Breast epithelium (tissue), 4 donors: ENCODE results near the gene ZSWIM6. TPM values are rescaled to one million over a fixed set of nuclear protein-coding genes. Genes with fewer than 3 reads are reported as not detected.

Experiments
- DNase-seq, 2 donors: peaks; one replicate each; pipeline ENCODE4 v3.0.0-alpha.2; 2019; ENCODE audit warnings: low spot score in 2 of 2
- H3K27ac ChIP-seq, 2 donors: fragments of 200-600 bp; sonication (generic) in 1 of 2; one replicate each; pipeline ENCODE4 v1.5.1; 2016 to 2019; ENCODE audit warnings: mild to moderate bottlenecking in 1 of 2
- H3K27me3 ChIP-seq, 2 donors: fragments of 200-600 bp; sonication (generic) in 1 of 2; one replicate each; pipeline versions ENCODE4 v1.5.1 to v1.6.0; 2017 to 2019; ENCODE audit warnings: control low read depth in 1 of 2, mild to moderate bottlenecking in 1 of 2
- H3K36me3 ChIP-seq: fragments of 200-600 bp; one replicate; pipeline ENCODE4 v1.5.1; 2019
- H3K4me1 ChIP-seq, 2 donors: fragments of 200-600 bp; sonication (generic); one replicate each; pipeline ENCODE4 v1.5.1; 2016 to 2019; ENCODE audit warnings: control low read depth in 1 of 2
- H3K4me3 ChIP-seq, 3 donors: fragments of 200-600 bp; sonication (generic); 1 replicate in 2 of 3; 2 replicates in 1 of 3; pipeline ENCODE4 v1.5.1; 2016 to 2019; ENCODE audit warnings: mild to moderate bottlenecking in 3 of 3, moderate library complexity in 2 of 3
- H3K9me3 ChIP-seq, 2 donors: fragments of 200-600 bp; sonication (generic) in 1 of 2; one replicate each; pipeline ENCODE4 v1.5.1; 2016 to 2019; ENCODE audit warnings: control low read depth in 1 of 2
- CTCF ChIP-seq, 3 donors: fragments of 450-650 bp; IDR thresholded peaks; one replicate each; pipeline ENCODE4 v1.5.1; 2016 to 2017; ENCODE audit warnings: antibody characterized with exemption in 3 of 3, mild to moderate bottlenecking in 3 of 3, moderate library complexity in 3 of 3
- POLR2A ChIP-seq: fragments of 450-650 bp; IDR thresholded peaks from one replicate; pipeline ENCODE4 v1.6.1; 2016; ENCODE audit warnings: antibody characterized with exemption, mild to moderate bottlenecking, moderate library complexity
- POLR2AphosphoS5 ChIP-seq, 3 donors: sonication (generic); formaldehyde crosslinking; IDR thresholded peaks; one replicate each; pipeline ENCODE4 v1.6.1; 2017; ENCODE audit warnings: antibody characterized with exemption in 3 of 3
- intact Hi-C: fragments of 100-400 bp; cut with DNase I; formaldehyde crosslinking; loops from one replicate; pipeline ENCODE4 v1.15.1; 2023; ENCODE audit warnings: low total_unique reads
- total RNA-seq, 3 donors: library from RNA; depleted of rRNA; stranded (reverse); fragments of >200 nt; gene quantifications; one replicate each; pipeline ENCODE4 v1.1.0, GENCODE V29; 2016

ZSWIM6 gene
- total RNA-seq, 3 donors from 2014 or later, result 10.2 to 16.8 (median 11.2) TPM

GRCh38 chr5:61293071-61293470, 39.0 kb upstream of the ZSWIM6 start:
- Histone ChIP-seq H3K4me3 (no peak overlapping the region), H3K27me3 (no peaks in the 10 kb centered on the region), H3K9me3 (no peaks in the 10 kb centered on the region), H3K36me3 (no peaks in the 10 kb centered on the region), H3K27ac (no peak overlapping the region), H3K4me1 (no peaks in the 10 kb centered on the region)
- peak in 1 of 2 donors; percentile 36 for DNase-seq
- no peak for TF ChIP-seq CTCF (IDR thresholded peaks at IDR 0.05)
- intact Hi-C loops, result no loop called here

GRCh38 chr5:61293873-61294272, 38.2 kb upstream of the ZSWIM6 start:
- no peak overlapping the region for H3K4me3 ChIP-seq
- TF ChIP-seq CTCF (IDR thresholded peaks at IDR 0.05), result no peak
- no peak for TF ChIP-seq POLR2AphosphoS5 (IDR thresholded peaks at IDR 0.05)
- TF ChIP-seq POLR2A, result no peak
- intact Hi-C loops, result no loop called here
- DNase-seq, result no peak
- no peaks in the 10 kb centered on the region for H3K9me3 ChIP-seq
- H3K4me1 ChIP-seq, result no peaks in the 10 kb centered on the region
- H3K27me3 ChIP-seq, result no peaks in the 10 kb centered on the region
- H3K36me3 ChIP-seq, result no peaks in the 10 kb centered on the region
- no peak overlapping the region for H3K27ac ChIP-seq

- TF ChIP-seq POLR2A, result no peak
- no peak for TF ChIP-seq CTCF (IDR thresholded peaks at IDR 0.05)
- TF ChIP-seq POLR2AphosphoS5 (IDR thresholded peaks at IDR 0.05), result no peak
- intact Hi-C loops, result no loop called here
Observed at GRCh38 chr5:61295365-61295764, 36.7 kb upstream of the ZSWIM6 start.

GRCh38 chr5:61298066-61298465, 34.0 kb upstream of the ZSWIM6 start:
- no peak overlapping the region for H3K4me3 ChIP-seq
- no peak for DNase-seq
- H3K27me3 ChIP-seq, result no peaks in the 10 kb centered on the region
- H3K4me1 ChIP-seq, result peaks cover 0 to 6% of the 10 kb centered on the region in 2 donors
- no peak overlapping the region for H3K27ac ChIP-seq
- H3K36me3 ChIP-seq, result no peaks in the 10 kb centered on the region
- TF ChIP-seq CTCF (IDR thresholded peaks at IDR 0.05) (no peak), POLR2A (no peak), POLR2AphosphoS5 (IDR thresholded peaks at IDR 0.05) (no peak)
- H3K9me3 ChIP-seq, result no peaks in the 10 kb centered on the region
- intact Hi-C loops, result no loop called here

More at GRCh38 chr5:61295365-61295764, 36.7 kb upstream of the ZSWIM6 start:
- H3K4me3 ChIP-seq, result no peak overlapping the region
- no peaks in the 10 kb centered on the region for H3K9me3 ChIP-seq
- H3K36me3 ChIP-seq, result no peaks in the 10 kb centered on the region
- H3K27me3 ChIP-seq, result no peaks in the 10 kb centered on the region
- no peak overlapping the region for H3K27ac ChIP-seq
- DNase-seq, result no peak
- no peaks in the 10 kb centered on the region for H3K4me1 ChIP-seq

GRCh38 chr5:61298580-61298979, 33.5 kb upstream of the ZSWIM6 start:
- Histone ChIP-seq H3K4me1 (peaks cover 0 to 6% of the 10 kb centered on the region in 2 donors), H3K27ac (no peak overlapping the region), H3K27me3 (no peaks in the 10 kb centered on the region), H3K9me3 (no peaks in the 10 kb centered on the region), H3K36me3 (no peaks in the 10 kb centered on the region), H3K4me3 (no peak overlapping the region)
- intact Hi-C loops, result no loop called here
- no peak for DNase-seq
- TF ChIP-seq CTCF (IDR thresholded peaks at IDR 0.05) (no peak), POLR2AphosphoS5 (IDR thresholded peaks at IDR 0.05) (no peak), POLR2A (no peak)
